Bone marrow (tissue), 2 donors: ENCODE results near the gene SDC1.
"Not testable (repeated sequence)": the region's sequence is repeated elsewhere in the genome, so short reads cannot be mapped to it uniquely, and the experiment has no call there.

Source experiments
- DNase-seq, 2 donors: peaks; one replicate each; lab custom pipeline; 2025; lab: John Stamatoyannopoulos, UW

SDC1 gene

GRCh38 chr2:20224716-20225293 is at the start of gene SDC1:
Gene SDC1, minus strand, starts transcription at chr2:20225130. Its CDS starts 263 bp downstream, at chr2:20224867.
- no peak for DNase-seq

- no peak for DNase-seq
These were observed 48.1 kb upstream of the SDC1 start for GRCh38 chr2:20273042-20273441.

GRCh38 chr2:20268317-20268716 is 43.4 kb upstream of the SDC1 start:
- DNase-seq = not testable (repeated sequence)

- DNase-seq = no peak
These were observed 42.6 kb upstream of the SDC1 start for GRCh38 chr2:20267529-20267928.

GRCh38 chr2:20264629-20265028 is 39.7 kb upstream of the SDC1 start:
- no peak for DNase-seq

- DNase-seq = no peak
These were observed 32.5 kb upstream of the SDC1 start for GRCh38 chr2:20257411-20257810.

- no peak for DNase-seq
These were observed 29.8 kb upstream of the SDC1 start for GRCh38 chr2:20254731-20255130.

GRCh38 chr2:20250436-20250835 is 25.5 kb upstream of the SDC1 start:
- no peak for DNase-seq

GRCh38 chr2:20249170-20249569 is 24.2 kb upstream of the SDC1 start:
- no peak for DNase-seq

GRCh38 chr2:20247084-20247483 is 22.2 kb upstream of the SDC1 start:
- no peak for DNase-seq

- not testable (repeated sequence) for DNase-seq
These were observed 18.7 kb upstream of the SDC1 start for GRCh38 chr2:20243637-20244036.

GRCh38 chr2:20242727-20243377 is 17.9 kb upstream of the SDC1 start:
- no peak for DNase-seq

GRCh38 chr2:20241973-20242726 is 17.2 kb upstream of the SDC1 start:
- no peak for DNase-seq

GRCh38 chr2:20240291-20240690 is 15.4 kb upstream of the SDC1 start:
- DNase-seq = not testable (repeated sequence)

GRCh38 chr2:20236496-20236895 is 11.6 kb upstream of the SDC1 start:
- DNase-seq = no peak

GRCh38 chr2:20235655-20236305 is 10.8 kb upstream of the SDC1 start:
- no peak for DNase-seq

- not testable (repeated sequence) for DNase-seq
These were observed 9.7 kb upstream of the SDC1 start for GRCh38 chr2:20234597-20234996.

GRCh38 chr2:20232837-20233207 is 7.9 kb upstream of the SDC1 start:
- DNase-seq = no peak

- no peak for DNase-seq
These were observed 6.7 kb upstream of the SDC1 start for GRCh38 chr2:20231598-20232026.

- DNase-seq = no peak
These were observed 6.2 kb upstream of the SDC1 start for GRCh38 chr2:20231159-20231558.

- no peak for DNase-seq
These were observed 5.1 kb upstream of the SDC1 start for GRCh38 chr2:20230114-20230425.

GRCh38 chr2:20229322-20230113 is 4.6 kb upstream of the SDC1 start:
- DNase-seq = no peak
